IMR-90 (cell line): ENCODE data around the gene CELA2A.
"Not testable (repeated sequence)": the region's sequence is repeated elsewhere in the genome, so short reads cannot be mapped to it uniquely, and the experiment has no call there.

ENCODE experiments used
- BHLHE40 ChIP-seq: fragments of 150-350 bp; IDR thresholded peaks from 2 replicates; pipeline ENCODE4 v1.6.1; 2016; ENCODE audit warnings: mild to moderate bottlenecking, low read depth, low read length
- MXI1 ChIP-seq: IDR thresholded peaks from 2 replicates; pipeline ENCODE4 v1.6.1; 2012; ENCODE audit warnings: low read depth, mild to moderate bottlenecking, low read length, moderate library complexity, borderline replicate concordance
- POLR2A ChIP-seq: IDR thresholded peaks from 2 replicates; pipeline ENCODE4 v1.6.1; 2012; ENCODE audit warnings: mild to moderate bottlenecking, low read depth, low read length
- RAD21 ChIP-seq: IDR thresholded peaks from 2 replicates; pipeline ENCODE4 v1.6.1; 2012; ENCODE audit warnings: low read length, improper control_type of control experiment
- RFX5 ChIP-seq: IDR thresholded peaks from 2 replicates; pipeline ENCODE4 v1.8.0; 2012; ENCODE audit warnings: low read depth, mild to moderate bottlenecking, low read length, moderate library complexity
- SMC3 ChIP-seq: fragments of 150-350 bp; IDR thresholded peaks from 2 replicates; pipeline ENCODE4 v1.6.1; 2016; ENCODE audit warnings: low read depth, mild to moderate bottlenecking, antibody characterized with exemption, low read length, moderate library complexity
- TF ChIP-seq, protein P1 (sequence below): conservative IDR thresholded peaks from 2 replicates; pipeline ENCODE4 v1.5.1; 2012; ENCODE audit warnings: mild to moderate bottlenecking, low read depth, low read length, improper control_type of control experiment
- TF ChIP-seq, protein P2 (sequence below): fragments of 150-350 bp; IDR thresholded peaks from 2 replicates; pipeline ENCODE4 v1.6.1; 2017; ENCODE audit warnings: mild to moderate bottlenecking, antibody characterized with exemption, low read length, low read depth

DNA sequence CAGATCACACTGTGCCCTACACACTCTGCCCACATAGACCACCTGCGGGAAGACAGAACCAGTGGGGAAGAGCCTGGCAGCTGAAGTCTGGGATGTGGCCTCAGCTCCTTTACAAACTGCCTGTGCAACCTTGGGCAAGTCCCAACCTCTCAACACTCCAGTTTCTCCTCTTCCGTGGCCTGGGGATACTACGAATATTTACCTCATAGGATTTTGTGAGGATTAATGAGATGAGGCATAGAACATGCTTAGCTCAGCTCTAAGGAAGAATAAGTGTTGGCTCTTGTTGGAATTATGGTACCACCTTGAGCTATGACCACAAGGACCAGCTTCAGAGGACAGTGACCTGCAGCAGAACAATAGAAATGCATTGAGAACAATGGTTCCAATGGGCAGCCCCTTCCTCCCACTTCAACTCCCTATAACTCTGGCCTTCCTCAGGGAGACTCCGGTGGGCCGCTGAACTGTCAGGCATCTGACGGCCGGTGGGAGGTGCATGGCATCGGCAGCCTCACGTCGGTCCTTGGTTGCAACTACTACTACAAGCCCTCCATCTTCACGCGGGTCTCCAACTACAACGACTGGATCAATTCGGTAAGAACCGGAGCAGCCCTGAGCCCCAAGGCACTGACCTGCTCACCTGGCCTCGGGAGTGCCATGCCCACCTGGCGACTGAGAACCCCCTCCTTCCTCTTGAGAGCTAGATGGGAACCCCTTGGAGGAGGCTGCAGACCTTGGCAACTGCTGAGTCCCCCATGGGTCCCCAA lies 30.5 kb downstream of the CELA2A start:
- TF ChIP-seq, protein P1, sequence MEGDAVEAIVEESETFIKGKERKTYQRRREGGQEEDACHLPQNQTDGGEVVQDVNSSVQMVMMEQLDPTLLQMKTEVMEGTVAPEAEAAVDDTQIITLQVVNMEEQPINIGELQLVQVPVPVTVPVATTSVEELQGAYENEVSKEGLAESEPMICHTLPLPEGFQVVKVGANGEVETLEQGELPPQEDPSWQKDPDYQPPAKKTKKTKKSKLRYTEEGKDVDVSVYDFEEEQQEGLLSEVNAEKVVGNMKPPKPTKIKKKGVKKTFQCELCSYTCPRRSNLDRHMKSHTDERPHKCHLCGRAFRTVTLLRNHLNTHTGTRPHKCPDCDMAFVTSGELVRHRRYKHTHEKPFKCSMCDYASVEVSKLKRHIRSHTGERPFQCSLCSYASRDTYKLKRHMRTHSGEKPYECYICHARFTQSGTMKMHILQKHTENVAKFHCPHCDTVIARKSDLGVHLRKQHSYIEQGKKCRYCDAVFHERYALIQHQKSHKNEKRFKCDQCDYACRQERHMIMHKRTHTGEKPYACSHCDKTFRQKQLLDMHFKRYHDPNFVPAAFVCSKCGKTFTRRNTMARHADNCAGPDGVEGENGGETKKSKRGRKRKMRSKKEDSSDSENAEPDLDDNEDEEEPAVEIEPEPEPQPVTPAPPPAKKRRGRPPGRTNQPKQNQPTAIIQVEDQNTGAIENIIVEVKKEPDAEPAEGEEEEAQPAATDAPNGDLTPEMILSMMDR = not testable (repeated sequence)
- not testable (repeated sequence) for TF ChIP-seq POLR2A, BHLHE40, RAD21, RFX5, SMC3, MXI1
- TF ChIP-seq, protein P2, sequence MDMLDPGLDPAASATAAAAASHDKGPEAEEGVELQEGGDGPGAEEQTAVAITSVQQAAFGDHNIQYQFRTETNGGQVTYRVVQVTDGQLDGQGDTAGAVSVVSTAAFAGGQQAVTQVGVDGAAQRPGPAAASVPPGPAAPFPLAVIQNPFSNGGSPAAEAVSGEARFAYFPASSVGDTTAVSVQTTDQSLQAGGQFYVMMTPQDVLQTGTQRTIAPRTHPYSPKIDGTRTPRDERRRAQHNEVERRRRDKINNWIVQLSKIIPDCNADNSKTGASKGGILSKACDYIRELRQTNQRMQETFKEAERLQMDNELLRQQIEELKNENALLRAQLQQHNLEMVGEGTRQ = not testable (repeated sequence)
